A673 (cell line): ENCODE results near the gene ATP6V0E1. TPM values are rescaled to one million over a fixed set of nuclear protein-coding genes. Genes with fewer than 3 reads are reported as not detected.

Source experiments
- BruUV-seq: library from RNA; stranded (reverse); fragments of 400-500 nt; replicated peaks from 2 replicates; lab custom pipeline; 2021; lab: Mats Ljungman, UMichigan
- CTCF ChIA-PET: fragments of 300-600 bp; sonication (Branson Sonifier 250); formaldehyde crosslinking; loops from one replicate; lab custom pipeline; 2022; ENCODE audit warnings: antibody characterized with exemption; lab: Charles Lee
- POLR2A ChIA-PET: fragments of 300-600 bp; sonication (Branson Sonifier 250); formaldehyde crosslinking; loops from one replicate; lab custom pipeline; 2022; ENCODE audit warnings: antibody characterized with exemption; ENCODE audit not compliant: low non-redundant PET; lab: Charles Lee
- DNase-seq: peaks from one replicate; pipeline ENCODE4 v3.0.0-alpha.2; 2015; ENCODE audit warnings: low spot score
- H3K27ac ChIP-seq: fragments of 200-600 bp; sonication (generic); 2 replicates; pipeline ENCODE4 v1.5.1; 2016; ENCODE audit warnings: mixed run types, low read depth, mild to moderate bottlenecking, mixed read lengths, antibody characterized with exemption, low read length; ENCODE audit not compliant: poor library complexity, severe bottlenecking
- H3K27me3 ChIP-seq: fragments of 200-600 bp; sonication (generic); replicated peaks from 2 replicates; pipeline ENCODE4 v1.6.1; 2017; ENCODE audit warnings: mixed run types, low read depth, mild to moderate bottlenecking, mixed read lengths, antibody characterized with exemption, low read length; ENCODE audit not compliant: insufficient read depth, poor library complexity
- H3K36me3 ChIP-seq: fragments of 200-600 bp; sonication (generic); 2 replicates; pipeline ENCODE4 v1.6.1; 2016; ENCODE audit warnings: mixed run types, mild to moderate bottlenecking, mixed read lengths, antibody characterized with exemption, low read length; ENCODE audit not compliant: insufficient read depth, poor library complexity, severe bottlenecking
- H3K4me1 ChIP-seq: fragments of 200-600 bp; sonication (generic); 2 replicates; pipeline ENCODE4 v1.6.1; 2017; ENCODE audit warnings: mixed run types, mild to moderate bottlenecking, mixed read lengths, antibody characterized with exemption, low read length; ENCODE audit not compliant: insufficient read depth, poor library complexity, severe bottlenecking
- H3K4me3 ChIP-seq: fragments of 200-600 bp; sonication (generic); 2 replicates; pipeline ENCODE4 v1.5.1; 2016; ENCODE audit warnings: low read depth, mixed run types, mild to moderate bottlenecking, mixed read lengths, low read length; ENCODE audit not compliant: poor library complexity, severe bottlenecking
- H3K9me3 ChIP-seq: fragments of 200-600 bp; sonication (generic); 2 replicates; pipeline ENCODE4 v1.6.1; 2016; ENCODE audit warnings: mixed run types, low read depth, mild to moderate bottlenecking, mixed read lengths, antibody characterized with exemption, low read length; ENCODE audit not compliant: poor library complexity, severe bottlenecking
- CTCF ChIP-seq: fragments of 300-800, 200-600 bp; sonication (generic); conservative IDR thresholded peaks from 2 replicates; pipeline ENCODE4 v1.5.1; 2017; ENCODE audit warnings: low read depth, mild to moderate bottlenecking, antibody characterized with exemption, low read length, moderate library complexity, mixed read lengths
- EZH2 ChIP-seq: fragments of 200-600 bp; sonication (generic); IDR thresholded peaks from 2 replicates; pipeline ENCODE4 v1.6.1; 2017; ENCODE audit warnings: borderline replicate concordance, low read depth, mild to moderate bottlenecking, mixed read lengths, antibody characterized with exemption, low read length; ENCODE audit not compliant: poor library complexity, severe bottlenecking
- intact Hi-C: fragments of 100-400 bp; cut with micrococcal nuclease; formaldehyde crosslinking; loops from one replicate; pipeline ENCODE4 v1.10.0; 2022; ENCODE audit not compliant: unreplicated experiment
- total RNA-seq: library from RNA; stranded (reverse); gene quantifications from 2 replicates; pipeline ENCODE4 v1.2.3, GENCODE V29; 2021

ATP6V0E1 gene
- total RNA-seq, 1 experiment from 2014 or later, result 148 TPM

GRCh38 chr5:173025651-173026050 lies 42.1 kb downstream of the ATP6V0E1 start:
- TF ChIP-seq CTCF (no peak), EZH2 (no peak)
- intact Hi-C loops, result no loop called here
- BruUV-seq, result no TSS peak
- H3K4me1 ChIP-seq, result peaks cover 10% of the 10 kb centered on the region
- H3K27ac ChIP-seq, result no peak overlapping the region
- H3K4me3 ChIP-seq, result no peak overlapping the region
- H3K27me3 ChIP-seq, result no peaks in the 10 kb centered on the region
- POLR2A ChIA-PET, result no interaction called here
- peaks cover 2% of the 10 kb centered on the region for H3K36me3 ChIP-seq
- no peaks in the 10 kb centered on the region for H3K9me3 ChIP-seq
- no peak for DNase-seq
- CTCF ChIA-PET, result interaction anchor here (0.7 kb wide), 1 partner anchor 9 kb away, joined by 5 read pairs; no protein-coding TSS in a partner anchor

GRCh38 chr5:173027905-173028304 lies 44.3 kb downstream of the ATP6V0E1 start:
- ChIA-PET POLR2A (no interaction called here), CTCF (no interaction called here)
- BruUV-seq, result no TSS peak

GRCh38 chr5:173028811-173029327 lies 45.3 kb downstream of the ATP6V0E1 start:
- no peak overlapping the region for H3K27ac ChIP-seq
- POLR2A ChIA-PET, result no interaction called here
- no peaks in the 10 kb centered on the region for H3K36me3 ChIP-seq
- TF ChIP-seq CTCF, result no peak
- TF ChIP-seq EZH2, result no peak
- intact Hi-C loops, result no loop called here
- no peak for DNase-seq
- H3K4me3 ChIP-seq, result no peak overlapping the region
- no peaks in the 10 kb centered on the region for H3K9me3 ChIP-seq
- no peaks in the 10 kb centered on the region for H3K27me3 ChIP-seq
- CTCF ChIA-PET, result no interaction called here
- no TSS peak for BruUV-seq
- H3K4me1 ChIP-seq, result peaks cover 10% of the 10 kb centered on the region

More at GRCh38 chr5:173027905-173028304, 44.3 kb downstream of the ATP6V0E1 start:
- Histone ChIP-seq H3K27ac (no peak overlapping the region), H3K4me1 (peaks cover 10% of the 10 kb centered on the region), H3K27me3 (no peaks in the 10 kb centered on the region), H3K4me3 (no peak overlapping the region), H3K9me3 (no peaks in the 10 kb centered on the region), H3K36me3 (no peaks in the 10 kb centered on the region)
- TF ChIP-seq CTCF (no peak), EZH2 (no peak)
- DNase-seq, result peak; percentile 5
- intact Hi-C loops, result no loop called here
